Activated gamma-delta T cell treated with Interleukin-2 at 50 U/mL for 16 hours (primary cell): ENCODE results near the gene RASGRP2.
"Not testable (repeated sequence)": the region's sequence is repeated elsewhere in the genome, so short reads cannot be mapped to it uniquely, and the experiment has no call there.

Experiments
- DNase-seq: peaks from one replicate; pipeline ENCODE4 v3.0.0-alpha.2; 2020

RASGRP2 gene

GRCh38 chr11:64716473-64717267 lies 27.3 kb downstream of the RASGRP2 start:
- no peak for DNase-seq

DNA sequence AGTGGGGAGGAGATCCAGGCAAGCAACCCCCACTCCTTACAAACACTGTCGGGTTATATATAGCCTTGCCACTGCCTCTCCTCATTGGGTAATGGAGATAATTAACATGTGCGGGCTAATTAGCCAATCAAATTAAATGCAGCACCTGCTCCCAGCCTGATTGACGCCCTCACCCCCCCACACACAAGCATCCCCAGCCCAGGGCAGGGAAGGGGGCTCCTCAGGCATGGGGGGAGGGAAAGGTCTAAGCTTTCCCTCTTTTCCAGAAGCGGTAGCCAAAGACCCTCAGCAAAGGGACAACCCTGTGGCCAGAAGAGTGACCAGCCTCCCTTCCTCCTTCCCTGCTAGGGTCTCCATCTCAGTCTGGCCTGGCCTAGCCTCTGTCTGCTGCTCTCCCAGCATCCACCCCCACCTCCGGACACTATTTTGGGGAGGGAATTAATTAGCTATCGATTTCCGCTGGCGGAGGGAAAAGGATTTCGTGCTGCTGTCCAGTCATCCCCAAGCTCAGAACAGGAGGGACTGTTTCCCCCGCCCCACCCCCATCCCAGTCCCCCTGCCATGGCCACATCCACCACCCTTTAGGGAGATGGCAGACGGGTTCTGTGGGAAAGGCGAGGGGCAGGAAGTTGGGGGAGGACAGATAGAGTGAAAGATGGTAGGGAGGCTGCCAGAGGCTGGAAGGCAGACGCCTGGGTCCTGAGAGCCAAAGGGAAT lies 28.0 kb downstream of the RASGRP2 start:
- DNase-seq: no peak

- DNase-seq: no peak
Measured at GRCh38 chr11:64715110-64715509, 28.8 kb downstream of the RASGRP2 start.

- no peak for DNase-seq
Measured at GRCh38 chr11:64714666-64715065, 29.3 kb downstream of the RASGRP2 start.

- DNase-seq: no peak
Measured at GRCh38 chr11:64713781-64714363, 30.1 kb downstream of the RASGRP2 start.

DNA sequence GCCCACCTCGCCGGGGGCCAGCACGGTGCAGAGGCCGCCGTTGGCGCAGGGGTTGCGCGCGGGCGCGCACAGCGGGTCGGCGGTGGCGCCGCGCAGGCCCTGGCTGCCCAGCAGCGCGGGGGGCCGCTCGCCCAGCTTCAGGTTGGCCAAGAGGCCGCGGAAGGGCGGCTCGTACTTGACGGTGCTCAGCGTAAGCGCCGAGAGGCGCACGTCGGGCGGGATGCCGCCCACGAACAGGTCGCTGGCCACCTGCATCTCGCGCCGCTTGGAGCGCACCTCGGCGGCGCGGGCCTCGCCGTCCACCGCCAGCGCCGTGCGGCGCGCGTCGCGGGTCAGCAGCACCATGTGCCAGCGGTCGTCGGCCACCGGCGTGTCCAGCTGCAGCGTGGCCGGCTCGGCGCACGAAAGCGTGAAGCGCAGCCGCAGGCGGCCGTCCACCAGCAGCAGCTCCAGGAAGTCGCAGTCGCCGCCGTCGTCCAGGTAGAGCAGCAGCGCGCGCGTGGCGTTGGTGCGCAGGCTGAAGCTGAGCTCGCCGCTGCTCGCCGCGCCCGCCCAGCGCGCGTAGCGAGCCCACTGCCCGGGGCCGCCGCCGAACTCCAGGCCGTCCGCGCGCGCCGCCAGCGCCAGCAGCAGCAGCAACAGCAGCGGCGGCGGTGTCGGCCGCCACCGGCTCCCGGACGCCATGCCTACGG lies 30.8 kb downstream of the RASGRP2 start:
- DNase-seq: no peak

DNA sequence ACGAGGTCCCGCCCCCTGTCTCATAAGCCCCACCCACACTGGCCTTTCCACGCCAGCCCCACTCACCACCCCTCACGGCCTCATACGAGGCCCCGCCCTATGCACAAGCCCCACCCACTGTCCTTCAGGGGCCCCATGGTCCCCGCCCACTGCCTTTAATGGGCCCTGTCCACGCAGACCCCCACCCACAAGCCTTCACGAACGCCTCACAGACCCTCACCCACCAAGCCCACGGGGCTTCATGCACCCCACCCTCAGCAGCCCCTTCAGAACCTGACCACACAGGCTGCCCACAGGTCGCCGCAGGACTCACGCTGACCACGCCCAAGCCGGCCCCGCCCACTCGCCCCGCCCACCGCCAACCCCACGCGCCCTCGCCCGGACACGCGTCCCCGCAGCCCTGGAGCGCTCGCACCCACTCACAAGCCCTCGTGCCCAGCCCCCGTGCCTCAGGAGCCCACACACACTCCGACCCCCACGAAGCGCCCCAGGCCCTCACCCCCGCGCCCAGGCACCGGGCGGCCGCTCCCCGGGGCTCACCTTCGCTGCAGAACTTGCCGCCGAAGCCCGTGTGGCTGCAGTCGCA lies 31.4 kb downstream of the RASGRP2 start:
- DNase-seq: no peak

DNA sequence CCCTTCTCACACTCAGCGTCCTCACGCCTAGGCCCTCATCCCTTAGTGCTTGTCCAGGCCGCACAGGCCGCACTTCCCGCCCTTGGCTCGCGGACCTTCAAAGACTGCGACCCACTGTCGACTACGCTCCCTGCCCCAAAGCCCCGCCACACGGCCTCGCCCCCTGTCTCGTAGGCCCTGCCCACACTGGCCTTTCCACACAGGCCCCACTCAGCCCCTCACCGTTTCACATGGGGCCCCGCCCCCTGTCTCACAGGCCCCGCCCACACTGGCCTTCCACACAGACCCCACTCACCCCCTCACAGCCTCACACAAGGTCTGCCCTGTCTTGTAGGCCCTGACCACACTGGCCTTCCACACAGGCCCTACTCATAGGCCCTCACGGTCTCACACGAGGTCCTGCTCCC lies 32.0 kb downstream of the RASGRP2 start:
- DNase-seq: no peak

GRCh38 chr11:64711138-64711955 lies 32.6 kb downstream of the RASGRP2 start:
- DNase-seq: no peak

DNA sequence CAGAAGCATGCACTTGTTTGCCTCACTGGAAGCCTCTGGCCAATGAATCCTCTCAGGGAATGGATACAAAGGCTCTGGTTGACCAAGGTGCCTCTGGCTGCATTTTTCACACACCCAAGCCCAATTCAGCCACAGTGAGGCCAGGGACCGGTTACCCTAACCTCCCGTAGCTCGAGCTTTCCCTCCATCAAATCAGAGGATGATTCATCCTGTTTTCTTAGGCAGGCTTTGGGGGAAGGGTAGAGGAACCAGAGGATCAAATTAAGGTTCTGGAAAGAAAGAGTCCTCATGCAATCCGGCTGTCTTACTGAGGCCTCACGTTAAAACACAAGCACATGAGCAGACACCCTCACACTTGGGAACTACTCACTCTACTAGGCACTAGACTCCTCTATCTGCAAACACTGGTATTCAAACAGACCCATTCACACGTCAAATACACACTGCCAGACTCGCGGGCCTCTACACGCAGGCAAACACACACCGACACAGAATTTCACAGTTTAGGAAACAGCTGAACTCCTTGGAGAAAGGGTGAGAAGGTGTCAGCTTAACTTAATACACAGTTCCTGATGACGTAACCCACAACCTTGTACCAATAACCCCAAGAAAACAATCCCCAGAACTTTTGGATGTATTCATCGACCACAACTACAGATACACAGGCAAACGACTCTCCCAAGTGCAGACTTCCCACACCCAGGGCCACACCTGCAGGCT lies 33.4 kb downstream of the RASGRP2 start:
- no peak for DNase-seq

GRCh38 chr11:64705501-64705900 lies 38.4 kb downstream of the RASGRP2 start:
- no peak for DNase-seq

DNA sequence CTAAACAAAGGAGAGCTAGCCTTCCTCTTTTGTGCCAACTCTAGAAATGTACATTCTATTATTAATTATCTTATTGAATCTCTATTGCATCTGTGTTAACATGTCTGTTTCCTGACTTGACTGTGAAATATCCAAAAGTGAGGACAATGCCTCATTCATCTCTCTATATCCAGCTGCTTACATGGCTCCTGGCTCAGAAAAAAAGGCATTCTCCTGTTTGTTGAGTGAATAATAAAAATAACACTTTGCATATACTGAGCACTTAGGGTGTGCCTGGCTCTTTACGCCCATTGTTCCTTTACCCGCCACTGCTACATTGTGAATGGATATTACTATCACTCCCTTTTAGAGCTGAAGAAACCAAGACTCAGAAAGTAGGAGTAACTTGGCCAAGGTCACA lies 40.9 kb downstream of the RASGRP2 start:
- no peak for DNase-seq

DNA sequence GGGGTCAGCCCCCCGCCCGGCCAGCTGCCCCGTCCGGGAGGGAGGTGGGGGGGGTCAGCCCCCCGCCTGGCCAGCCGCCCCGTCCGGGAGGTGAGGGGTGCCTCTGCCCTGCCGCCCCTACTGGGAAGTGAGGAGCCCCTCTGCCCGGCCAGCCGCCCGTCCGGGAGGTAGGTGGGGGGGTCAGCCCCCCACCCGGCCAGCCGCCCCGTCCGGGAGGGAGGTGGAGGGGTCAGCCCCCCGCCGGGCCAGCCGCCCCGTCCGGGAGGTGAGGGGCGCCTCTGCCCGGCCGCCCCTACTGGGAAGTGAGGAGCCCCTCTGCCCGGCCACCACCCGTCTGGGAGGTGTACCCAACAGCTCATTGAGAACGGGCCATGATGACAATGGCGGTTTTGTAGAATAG lies 42.0 kb downstream of the RASGRP2 start:
- not testable (repeated sequence) for DNase-seq

DNA sequence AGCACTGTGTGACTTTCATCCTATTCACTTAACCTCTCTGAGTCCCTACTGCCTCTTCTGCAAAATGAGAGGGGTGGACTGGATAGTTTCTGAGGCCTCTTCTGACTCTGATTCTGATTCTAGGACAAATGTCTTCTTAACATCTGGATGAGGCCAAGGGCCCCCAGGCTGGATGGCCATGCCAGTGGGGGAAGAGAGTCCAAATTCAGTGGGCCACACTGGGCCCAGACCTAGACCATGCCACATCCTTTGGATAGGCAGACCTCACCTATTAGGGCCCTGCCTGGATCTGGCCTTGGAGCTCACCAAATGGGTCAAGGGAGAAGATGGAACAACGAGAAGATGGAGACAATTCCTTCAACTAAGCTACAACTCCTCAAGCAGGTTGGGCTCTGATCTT lies 45.5 kb downstream of the RASGRP2 start:
- DNase-seq: no peak

DNA sequence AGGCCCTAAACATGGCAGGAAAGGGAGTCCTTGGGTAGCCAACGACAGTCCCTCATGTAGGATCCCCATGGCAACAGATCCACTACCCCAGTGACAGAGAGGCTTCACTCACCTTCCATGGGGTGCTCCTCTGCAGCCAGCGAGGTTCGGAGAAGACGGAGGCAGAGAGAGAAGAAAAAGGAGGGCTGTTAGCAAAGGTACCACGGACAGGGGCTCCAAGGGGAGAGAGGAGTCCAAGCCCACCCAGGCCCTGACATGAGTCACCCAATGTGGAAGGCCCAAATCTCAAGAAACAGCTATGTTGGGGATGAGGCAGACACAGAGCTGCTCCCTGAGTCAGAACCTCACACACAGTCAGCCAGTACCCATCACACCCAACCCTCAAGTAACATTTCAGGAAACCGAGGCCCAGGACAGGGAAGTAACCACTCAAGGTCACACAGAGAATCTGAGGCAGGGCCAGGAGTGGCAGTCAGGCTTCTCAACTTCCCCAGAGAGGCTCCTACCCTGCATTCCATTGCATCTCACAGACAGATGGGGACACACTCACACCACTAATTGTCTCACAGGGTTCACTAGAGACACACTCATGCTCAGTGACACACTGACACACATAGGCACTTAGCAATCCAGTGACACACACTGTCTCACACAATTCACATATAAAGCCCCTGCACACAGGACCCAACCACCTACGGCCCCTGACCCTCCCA lies 46.1 kb downstream of the RASGRP2 start:
- DNase-seq: no peak

- no peak for DNase-seq
Measured at GRCh38 chr11:64696045-64696444, 47.9 kb downstream of the RASGRP2 start.

- no peak for DNase-seq
Measured at GRCh38 chr11:64695548-64695947, 48.4 kb downstream of the RASGRP2 start.

- DNase-seq: no peak
Measured at GRCh38 chr11:64694821-64695365, 49.0 kb downstream of the RASGRP2 start.

GRCh38 chr11:64694026-64694755 lies 49.8 kb downstream of the RASGRP2 start:
- DNase-seq: no peak
